GM12878 (cell line): Measurements from ENCODE around the gene DBI. TPM values are rescaled to one million over a fixed set of nuclear protein-coding genes. Genes with fewer than 3 reads are reported as not detected.

Experiments
- BACH1 ChIP-seq: fragments of 450-650 bp; IDR thresholded peaks from 2 replicates; pipeline ENCODE4 v1.6.1; 2017; ENCODE audit warnings: mild to moderate bottlenecking, borderline replicate concordance
- BCL3 ChIP-seq: IDR thresholded peaks from 2 replicates; pipeline ENCODE4 v1.6.1; 2011; ENCODE audit warnings: borderline replicate concordance, low read depth, mild to moderate bottlenecking, moderate library complexity, low read length; ENCODE audit not compliant: insufficient read depth, poor library complexity, severe bottlenecking
- CBFB ChIP-seq: IDR thresholded peaks from 2 replicates; pipeline ENCODE4 v1.6.1; 2016; ENCODE audit warnings: antibody characterized with exemption, low read depth
- CHD1 ChIP-seq: IDR thresholded peaks from 2 replicates; pipeline ENCODE4 v1.6.1; 2012; ENCODE audit warnings: low read depth, low read length, improper control_type of control experiment
- GATAD2B ChIP-seq: fragments of 450-650 bp; conservative IDR thresholded peaks from 2 replicates; pipeline ENCODE4 v1.6.1; 2017; ENCODE audit warnings: low read depth, mild to moderate bottlenecking, moderate library complexity
- HSF1 ChIP-seq: fragments of 150-350 bp; IDR thresholded peaks from 2 replicates; pipeline ENCODE4 v1.6.1; 2014; ENCODE audit warnings: mild to moderate bottlenecking, low read depth, low read length
- IKZF1 ChIP-seq: fragments of 450-650 bp; conservative IDR thresholded peaks from 2 replicates; pipeline ENCODE4 v1.6.1; 2017; ENCODE audit warnings: antibody characterized with exemption, mild to moderate bottlenecking
- JUND ChIP-seq: IDR thresholded peaks from 2 replicates; pipeline ENCODE4 v1.6.1; 2012; ENCODE audit warnings: low read depth, mild to moderate bottlenecking, low read length, improper control_type of control experiment, moderate library complexity
- KAT2A ChIP-seq: conservative IDR thresholded peaks from 2 replicates; pipeline ENCODE4 v1.6.1; 2011; ENCODE audit warnings: low read depth, low read length; ENCODE audit not compliant: control insufficient read depth
- KDM1A ChIP-seq: fragments of 200-600 bp; sonication (generic); IDR thresholded peaks from 2 replicates; pipeline ENCODE4 v1.6.1; 2016; ENCODE audit warnings: borderline replicate concordance
- MEF2A ChIP-seq: IDR thresholded peaks from 2 replicates; pipeline ENCODE4 v1.6.1; 2011; ENCODE audit warnings: low read depth, mild to moderate bottlenecking, low read length, moderate library complexity; ENCODE audit not compliant: insufficient read depth
- NR2F1 ChIP-seq: fragments of 450-650 bp; conservative IDR thresholded peaks from 2 replicates; pipeline ENCODE4 v1.6.1; 2017; ENCODE audit warnings: mild to moderate bottlenecking
- PAX8 ChIP-seq: fragments of 450-650 bp; IDR thresholded peaks from 2 replicates; pipeline ENCODE4 v1.6.1; 2017; ENCODE audit warnings: mild to moderate bottlenecking, moderate library complexity
- PML ChIP-seq: IDR thresholded peaks from 2 replicates; pipeline ENCODE4 v1.6.1; 2012; ENCODE audit warnings: low read length, inconsistent platforms
- POLR2A ChIP-seq: IDR thresholded peaks from 2 replicates; pipeline ENCODE4 v1.6.1; 2011; ENCODE audit warnings: low read depth, mild to moderate bottlenecking, low read length
- RELA ChIP-seq: fragments of 450-650 bp; IDR thresholded peaks from 2 replicates; pipeline ENCODE4 v1.8.0; 2014; ENCODE audit warnings: borderline replicate concordance; ENCODE audit not compliant: partially characterized antibody
- RFX5 ChIP-seq: IDR thresholded peaks from 2 replicates; pipeline ENCODE4 v1.6.1; 2011; ENCODE audit warnings: low read depth, low read length, improper control_type of control experiment
- SMAD5 ChIP-seq: IDR thresholded peaks from 2 replicates; pipeline ENCODE4 v1.6.1; 2016; ENCODE audit warnings: antibody characterized with exemption, low read depth
- SMARCA5 ChIP-seq: fragments of 450-650 bp; IDR thresholded peaks from 2 replicates; pipeline ENCODE4 v1.6.1; 2017; ENCODE audit warnings: mild to moderate bottlenecking
- SRF ChIP-seq, 2 experiments: IDR thresholded peaks; 2 replicates each; pipeline ENCODE4 v1.6.1; 2011; ENCODE audit warnings: low read depth in 2 of 2, low read length in 2 of 2, mild to moderate bottlenecking in 1 of 2, moderate library complexity in 1 of 2
- SUPT20H ChIP-seq: IDR thresholded peaks from 2 replicates; pipeline ENCODE4 v1.6.1; 2011; ENCODE audit warnings: low read depth, mild to moderate bottlenecking, low read length, moderate library complexity, borderline replicate concordance; ENCODE audit not compliant: control insufficient read depth
- ZBED1 ChIP-seq: IDR thresholded peaks from 2 replicates; pipeline ENCODE4 v1.6.1; 2016; ENCODE audit warnings: borderline replicate concordance
- ZNF207 ChIP-seq: fragments of 450-650 bp; IDR thresholded peaks from 2 replicates; pipeline ENCODE4 v1.6.1; 2014; ENCODE audit warnings: antibody characterized with exemption, mild to moderate bottlenecking, borderline replicate concordance
- ZNF217 ChIP-seq: fragments of 450-650 bp; IDR thresholded peaks from 2 replicates; pipeline ENCODE4 v1.6.1; 2017; ENCODE audit warnings: antibody characterized with exemption, mild to moderate bottlenecking
- polyA plus RNA-seq, 11 experiments: library from polyadenylated mRNA; depleted of rRNA in 4 of 11; unstranded in 6 of 11; stranded (reverse) in 5 of 11; fragments of >200 nt; fragmentation: Nextera tagmentation in 4 of 11; fragmentation: Illumina TruSeq in 1 of 11; extraction: Ambion mirVana in 4 of 11; extraction: Trizol in 1 of 11; gene quantifications; 1 replicate in 1 of 11; 2 replicates in 10 of 11; pipeline versions ENCODE4 v1.2.1 to v1.2.3, GENCODE V29; 2011 to 2016; ENCODE audit warnings: inconsistent platforms in 2 of 11, missing spikeins in 2 of 11, low read depth in 1 of 11
- total RNA-seq, 4 experiments: library from RNA; depleted of rRNA in 3 of 4; stranded (reverse); fragments of >200 nt in 3 of 4; fragmentation: Illumina TruSeq in 1 of 4; extraction: Trizol in 1 of 4; gene quantifications; 2 replicates each; pipeline versions ENCODE4 v1.2.1 to v1.2.3, GENCODE V29; 2013 to 2021
- TF ChIP-seq, protein P1 (sequence below): fragments of 450-650 bp; IDR thresholded peaks from 2 replicates; pipeline ENCODE4 v1.6.1; 2016; ENCODE audit warnings: mild to moderate bottlenecking
- TF ChIP-seq, protein P2 (sequence below): fragments of 450-650 bp; IDR thresholded peaks from 2 replicates; pipeline ENCODE4 v1.6.1; 2016; ENCODE audit warnings: mild to moderate bottlenecking
- TF ChIP-seq, protein P3 (sequence below): IDR thresholded peaks from 2 replicates; pipeline ENCODE4 v1.6.1; 2012; ENCODE audit warnings: low read length, inconsistent platforms

Gene DBI
- total and polyA plus RNA-seq, 10 of the 15 experiments (the other 5 are each of a cell fraction or from before 2014, with no cell fraction given): 248 to 2,567 (median 943) TPM

- TF ChIP-seq SUPT20H (no peak), RFX5 (no peak), ZBED1 (no peak), SMAD5 (0 out of 2 replicates have a peak, but pooled peaks have one; percentile 38), IKZF1 (peak; percentile 57; the same call in 1 of the 2 replicates), ZNF217 (peak; percentile 83; the same call in 1 of the 2 replicates), KDM1A (no peak), ZNF207 (no peak), JUND (no peak), MEF2A (peak; percentile 100), BCL3 (no peak), CBFB (peak; percentile 42; the same call in 1 of the 2 replicates), GATAD2B (0 out of 2 replicates have a peak, but pooled peaks have one; percentile 31), KAT2A (no peak), POLR2A (no peak), SRF (IDR thresholded peaks at IDR 0.05; ENCODE audit: low read depth in 2 of 2, low read length in 2 of 2) (peak; percentile 67 to 99), NR2F1 (no peak), BACH1 (peak; percentile 49; the same call in 1 of the 2 replicates), HSF1 (no peak), CHD1 (no peak), RELA (no peak), PML (peak; percentile 90), SMARCA5 (no peak; the same call in 1 of the 2 replicates), PAX8 (no peak; the same call in 1 of the 2 replicates)
- TF ChIP-seq, protein P1, sequence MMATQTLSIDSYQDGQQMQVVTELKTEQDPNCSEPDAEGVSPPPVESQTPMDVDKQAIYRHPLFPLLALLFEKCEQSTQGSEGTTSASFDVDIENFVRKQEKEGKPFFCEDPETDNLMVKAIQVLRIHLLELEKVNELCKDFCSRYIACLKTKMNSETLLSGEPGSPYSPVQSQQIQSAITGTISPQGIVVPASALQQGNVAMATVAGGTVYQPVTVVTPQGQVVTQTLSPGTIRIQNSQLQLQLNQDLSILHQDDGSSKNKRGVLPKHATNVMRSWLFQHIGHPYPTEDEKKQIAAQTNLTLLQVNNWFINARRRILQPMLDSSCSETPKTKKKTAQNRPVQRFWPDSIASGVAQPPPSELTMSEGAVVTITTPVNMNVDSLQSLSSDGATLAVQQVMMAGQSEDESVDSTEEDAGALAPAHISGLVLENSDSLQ: peak; percentile 78
- TF ChIP-seq, protein P2, sequence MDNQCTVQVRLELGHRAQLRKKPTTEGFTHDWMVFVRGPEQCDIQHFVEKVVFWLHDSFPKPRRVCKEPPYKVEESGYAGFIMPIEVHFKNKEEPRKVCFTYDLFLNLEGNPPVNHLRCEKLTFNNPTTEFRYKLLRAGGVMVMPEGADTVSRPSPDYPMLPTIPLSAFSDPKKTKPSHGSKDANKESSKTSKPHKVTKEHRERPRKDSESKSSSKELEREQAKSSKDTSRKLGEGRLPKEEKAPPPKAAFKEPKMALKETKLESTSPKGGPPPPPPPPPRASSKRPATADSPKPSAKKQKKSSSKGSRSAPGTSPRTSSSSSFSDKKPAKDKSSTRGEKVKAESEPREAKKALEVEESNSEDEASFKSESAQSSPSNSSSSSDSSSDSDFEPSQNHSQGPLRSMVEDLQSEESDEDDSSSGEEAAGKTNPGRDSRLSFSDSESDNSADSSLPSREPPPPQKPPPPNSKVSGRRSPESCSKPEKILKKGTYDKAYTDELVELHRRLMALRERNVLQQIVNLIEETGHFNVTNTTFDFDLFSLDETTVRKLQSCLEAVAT: no peak
- TF ChIP-seq, protein P3, sequence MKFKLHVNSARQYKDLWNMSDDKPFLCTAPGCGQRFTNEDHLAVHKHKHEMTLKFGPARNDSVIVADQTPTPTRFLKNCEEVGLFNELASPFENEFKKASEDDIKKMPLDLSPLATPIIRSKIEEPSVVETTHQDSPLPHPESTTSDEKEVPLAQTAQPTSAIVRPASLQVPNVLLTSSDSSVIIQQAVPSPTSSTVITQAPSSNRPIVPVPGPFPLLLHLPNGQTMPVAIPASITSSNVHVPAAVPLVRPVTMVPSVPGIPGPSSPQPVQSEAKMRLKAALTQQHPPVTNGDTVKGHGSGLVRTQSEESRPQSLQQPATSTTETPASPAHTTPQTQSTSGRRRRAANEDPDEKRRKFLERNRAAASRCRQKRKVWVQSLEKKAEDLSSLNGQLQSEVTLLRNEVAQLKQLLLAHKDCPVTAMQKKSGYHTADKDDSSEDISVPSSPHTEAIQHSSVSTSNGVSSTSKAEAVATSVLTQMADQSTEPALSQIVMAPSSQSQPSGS: peak; percentile 80
Measured at GRCh38 chr2:119352357-119352756, 14.4 kb upstream of the DBI start (continued).
